ENCODE measurements around the gene LHX1.

LHX1 gene

GRCh38 chr17:36977568-36977967, 40.3 kb downstream of the LHX1 start:
- DNase-seq (ENCODE audit: low spot score): no peak
- in situ Hi-C loops (cut with MboI; ENCODE audit: low sequenced_read_pairs, unreplicated experiment): no loop called here
- TF ChIP-seq CTCF (IDR thresholded peaks at IDR 0.05; ENCODE audit: borderline replicate concordance, control extremely low read depth, extremely low read depth, insufficient read depth, missing control alignments): no peak

- in situ Hi-C loops (cut with MboI; ENCODE audit: low sequenced_read_pairs, unreplicated experiment): no loop called here
- no peak for DNase-seq (ENCODE audit: low spot score)
- TF ChIP-seq CTCF (IDR thresholded peaks at IDR 0.05; ENCODE audit: borderline replicate concordance, control extremely low read depth, extremely low read depth, insufficient read depth, missing control alignments): no peak
Observed at GRCh38 chr17:36978810-36979564, 41.7 kb downstream of the LHX1 start.

GRCh38 chr17:36979565-36979941, 42.3 kb downstream of the LHX1 start:
- in situ Hi-C loops (cut with MboI; ENCODE audit: low sequenced_read_pairs, unreplicated experiment): no loop called here
- no peak for TF ChIP-seq CTCF (IDR thresholded peaks at IDR 0.05; ENCODE audit: borderline replicate concordance, control extremely low read depth, extremely low read depth, insufficient read depth, missing control alignments)

GRCh38 chr17:36980280-36980761, 43.0 kb downstream of the LHX1 start:
- DNase-seq (ENCODE audit: low spot score): no peak
- TF ChIP-seq CTCF (IDR thresholded peaks at IDR 0.05; ENCODE audit: borderline replicate concordance, control extremely low read depth, extremely low read depth, insufficient read depth, missing control alignments): no peak
- in situ Hi-C loops (cut with MboI; ENCODE audit: low sequenced_read_pairs, unreplicated experiment): no loop called here

More at GRCh38 chr17:36979565-36979941, 42.3 kb downstream of the LHX1 start:
- no peak for DNase-seq (ENCODE audit: low spot score)

- in situ Hi-C loops (cut with MboI; ENCODE audit: low sequenced_read_pairs, unreplicated experiment): no loop called here
- TF ChIP-seq CTCF (IDR thresholded peaks at IDR 0.05; ENCODE audit: borderline replicate concordance, control extremely low read depth, extremely low read depth, insufficient read depth, missing control alignments): no peak
Observed at GRCh38 chr17:36983618-36984017, 46.3 kb downstream of the LHX1 start.

GRCh38 chr17:36989173-36989572, 51.9 kb downstream of the LHX1 start:
- no peak for DNase-seq (ENCODE audit: low spot score)
- no peak for TF ChIP-seq CTCF (IDR thresholded peaks at IDR 0.05; ENCODE audit: borderline replicate concordance, control extremely low read depth, extremely low read depth, insufficient read depth, missing control alignments)
- in situ Hi-C loops (cut with MboI; ENCODE audit: low sequenced_read_pairs, unreplicated experiment): no loop called here

More at GRCh38 chr17:36983618-36984017, 46.3 kb downstream of the LHX1 start:
- no peak for DNase-seq (ENCODE audit: low spot score)
